Muscle layer of colon (tissue), 2 donors: ENCODE data around the gene VILL.
"Not testable (repeated sequence)": the region's sequence is repeated elsewhere in the genome, so short reads cannot be mapped to it uniquely, and the experiment has no call there.

ENCODE experiments used
- H3K27ac ChIP-seq: one replicate; pipeline ENCODE4 v1.7.0; 2013; ENCODE audit warnings: low read depth, mild to moderate bottlenecking, low read length, moderate library complexity
- H3K27me3 ChIP-seq, 2 donors: one replicate each; pipeline ENCODE4 v1.7.0; 2013; ENCODE audit warnings: low read length in 2 of 2, mild to moderate bottlenecking in 2 of 2; ENCODE audit not compliant: insufficient read depth in 2 of 2, control insufficient read depth in 1 of 2
- H3K36me3 ChIP-seq: one replicate; pipeline ENCODE4 v1.7.0; 2013; ENCODE audit warnings: mild to moderate bottlenecking, low read length; ENCODE audit not compliant: insufficient read depth
- H3K4me1 ChIP-seq: one replicate; pipeline ENCODE4 v1.7.0; 2013; ENCODE audit warnings: mild to moderate bottlenecking, low read length; ENCODE audit not compliant: insufficient read depth
- H3K4me3 ChIP-seq, 2 donors: one replicate each; pipeline ENCODE4 v1.7.0; 2013; ENCODE audit warnings: low read length in 2 of 2, low read depth in 1 of 2, mild to moderate bottlenecking in 1 of 2, moderate library complexity in 1 of 2
- H3K9ac ChIP-seq: one replicate; pipeline ENCODE4 v1.7.0; 2013; ENCODE audit warnings: low read length
- H3K9me3 ChIP-seq: one replicate; pipeline ENCODE4 v1.7.0; 2013; ENCODE audit warnings: mild to moderate bottlenecking, low read length
- donor health status: abdominal sarcoma.
- donor health status: Adenocarcinoma of cecum.

Gene VILL

GRCh38 chr3:38027466-38028465, 37.2 kb downstream of the VILL start:
- no peak overlapping the region for H3K4me3 ChIP-seq
- H3K4me1 ChIP-seq: peaks cover 24% of the 10 kb centered on the region
- no peaks in the 10 kb centered on the region for H3K27me3 ChIP-seq
- H3K27ac ChIP-seq: no peak overlapping the region
- no peak overlapping the region for H3K9ac ChIP-seq
- H3K9me3 ChIP-seq: no peaks in the 10 kb centered on the region
- H3K36me3 ChIP-seq: no peaks in the 10 kb centered on the region

GRCh38 chr3:38028621-38029361, 38.2 kb downstream of the VILL start:
- Histone ChIP-seq H3K4me1 (peaks cover 24% of the 10 kb centered on the region), H3K4me3 (peak overlapping the region; percentile 45 to 56), H3K27ac (peak overlapping the region; percentile 49), H3K36me3 (no peaks in the 10 kb centered on the region), H3K27me3 (no peaks in the 10 kb centered on the region), H3K9me3 (no peaks in the 10 kb centered on the region), H3K9ac (no peak overlapping the region)

GRCh38 chr3:38029400-38030125, 39.0 kb downstream of the VILL start, which contains the start of gene PLCD1:
PLCD1 (minus strand) TSS chr3:38029642; CDS start chr3:38029539, 103 bp downstream.
- Histone ChIP-seq H3K4me1 (peaks cover 24% of the 10 kb centered on the region), H3K36me3 (no peaks in the 10 kb centered on the region), H3K9ac (peak within 1 kb of the TSS; percentile 39), H3K4me3 (peak within 1 kb of the TSS; percentile 56 to 66), H3K9me3 (no peaks in the 10 kb centered on the region), H3K27ac (peak within 1 kb of the TSS; percentile 58), H3K27me3 (no peaks in the 10 kb centered on the region)

GRCh38 chr3:38030126-38031021, 39.8 kb downstream of the VILL start:
- peak overlapping the region; percentile 58 for H3K27ac ChIP-seq
- peaks cover 24% of the 10 kb centered on the region for H3K4me1 ChIP-seq
- no peaks in the 10 kb centered on the region for H3K27me3 ChIP-seq
- H3K9me3 ChIP-seq: no peaks in the 10 kb centered on the region
- H3K36me3 ChIP-seq: no peaks in the 10 kb centered on the region
- H3K4me3 ChIP-seq: peak overlapping the region; percentile 56 to 66
- H3K9ac ChIP-seq: peak overlapping the region; percentile 39

- Histone ChIP-seq H3K27ac (peak overlapping the region; percentile 58), H3K4me3 (no peak overlapping the region), H3K36me3 (no peaks in the 10 kb centered on the region), H3K27me3 (no peaks in the 10 kb centered on the region), H3K9me3 (no peaks in the 10 kb centered on the region), H3K4me1 (peaks cover 17% of the 10 kb centered on the region), H3K9ac (no peak overlapping the region)
Observed at GRCh38 chr3:38031022-38031994, 40.7 kb downstream of the VILL start.

GRCh38 chr3:38032328-38032865, 41.8 kb downstream of the VILL start:
- Histone ChIP-seq H3K36me3 (no peaks in the 10 kb centered on the region), H3K27me3 (no peaks in the 10 kb centered on the region), H3K27ac (no peak overlapping the region), H3K4me1 (peaks cover 17% of the 10 kb centered on the region), H3K4me3 (no peak overlapping the region), H3K9ac (no peak overlapping the region), H3K9me3 (no peaks in the 10 kb centered on the region)

GRCh38 chr3:38033586-38033985, 43.0 kb downstream of the VILL start:
- not testable (repeated sequence) for H3K27me3 ChIP-seq, H3K36me3 ChIP-seq, H3K9ac ChIP-seq, H3K4me3 ChIP-seq, H3K9me3 ChIP-seq, H3K27ac ChIP-seq
- peaks cover 17% of the 10 kb centered on the region for H3K4me1 ChIP-seq

GRCh38 chr3:38034335-38034734, 43.7 kb downstream of the VILL start:
- not testable (repeated sequence) for H3K27ac ChIP-seq, H3K9ac ChIP-seq, H3K36me3 ChIP-seq, H3K27me3 ChIP-seq, H3K4me3 ChIP-seq, H3K9me3 ChIP-seq
- peaks cover 17% of the 10 kb centered on the region for H3K4me1 ChIP-seq

- Histone ChIP-seq H3K36me3 (no peaks in the 10 kb centered on the region), H3K9me3 (no peaks in the 10 kb centered on the region), H3K4me3 (no peak overlapping the region)
Observed at GRCh38 chr3:38036286-38036685, 45.7 kb downstream of the VILL start.

More at GRCh38 chr3:38036286-38036685, 45.7 kb downstream of the VILL start:
- Histone ChIP-seq H3K27ac (no peak overlapping the region), H3K4me1 (peaks cover 12% of the 10 kb centered on the region), H3K27me3 (no peaks in the 10 kb centered on the region), H3K9ac (no peak overlapping the region)
